SKM-1 (cell line): ENCODE measurements around the gene DYNC2LI1.

Experiments
- DNase-seq: peaks from one replicate; lab custom pipeline; 2025; ENCODE audit not compliant: unreplicated experiment; lab: John Stamatoyannopoulos, UW

DYNC2LI1 gene

DNA sequence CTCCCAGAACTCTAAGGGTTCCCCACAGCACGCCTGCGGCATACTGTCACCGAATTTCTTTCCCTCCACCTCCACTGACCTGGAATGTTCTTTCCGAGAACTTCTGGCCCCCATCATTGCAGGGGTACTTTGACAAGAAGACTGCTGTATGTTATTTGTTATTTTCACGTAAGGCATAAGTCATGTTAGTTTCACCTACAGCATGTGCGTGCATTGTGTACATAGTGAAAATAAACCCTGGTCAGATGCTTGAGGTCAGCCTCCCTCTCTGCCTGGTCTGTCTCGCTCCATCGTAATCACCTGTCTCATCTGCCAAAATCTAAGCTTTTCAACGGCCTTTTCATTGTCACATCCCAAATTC is 69.0 kb downstream of the DYNC2LI1 start:
- DNase-seq, result no peak

DNA sequence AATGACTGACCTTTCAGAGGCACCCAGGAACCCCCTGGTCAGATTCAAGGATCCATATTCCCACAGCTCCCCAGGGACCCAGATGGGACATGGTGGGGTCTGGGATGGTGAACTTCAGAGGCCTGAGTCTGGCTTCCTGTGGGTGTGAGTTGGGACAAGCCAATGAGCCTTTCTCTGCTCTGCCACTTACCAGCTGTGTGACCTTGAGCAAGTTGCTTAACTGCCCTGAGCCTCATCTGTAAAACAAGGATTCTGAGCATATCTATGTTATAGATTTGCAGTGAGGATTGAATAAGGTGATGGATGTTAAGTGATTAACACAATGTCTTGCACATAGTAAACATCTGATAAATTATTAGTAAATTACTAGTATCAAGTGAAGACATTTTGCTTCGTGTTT is 71.3 kb downstream of the DYNC2LI1 start:
- no peak for DNase-seq

DNA sequence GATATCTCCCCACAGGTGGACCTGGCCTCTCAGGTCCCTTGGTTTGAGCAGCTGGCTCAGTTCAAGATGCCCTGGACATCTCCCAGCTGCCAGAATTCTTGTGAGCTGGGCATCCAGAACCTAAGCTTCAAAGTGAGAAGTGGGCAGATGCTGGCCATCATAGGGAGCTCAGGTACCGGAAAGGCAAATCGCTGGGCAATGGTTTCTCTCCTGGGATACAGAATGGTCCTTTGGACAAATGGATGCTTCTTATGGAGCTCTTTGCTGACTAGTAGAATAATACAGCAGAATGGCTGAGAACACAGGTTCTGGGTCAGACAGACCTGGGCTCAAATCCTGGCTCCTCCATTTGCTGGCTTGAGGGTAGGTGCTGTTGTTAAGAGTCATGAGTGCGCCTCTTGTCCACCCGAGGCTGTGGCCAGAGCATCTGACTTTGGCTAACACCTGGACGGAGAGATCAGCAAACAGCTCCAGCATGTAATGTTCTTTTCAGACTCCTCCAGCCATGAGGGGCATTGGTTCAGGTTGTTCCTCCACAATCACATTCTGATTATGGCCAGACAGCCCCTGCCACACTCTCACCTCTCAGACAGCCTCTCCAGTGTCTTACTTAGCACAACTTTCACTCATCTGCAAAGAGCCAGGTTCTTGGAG is 72.4 kb downstream of the DYNC2LI1 start:
- no peak for DNase-seq

DNA sequence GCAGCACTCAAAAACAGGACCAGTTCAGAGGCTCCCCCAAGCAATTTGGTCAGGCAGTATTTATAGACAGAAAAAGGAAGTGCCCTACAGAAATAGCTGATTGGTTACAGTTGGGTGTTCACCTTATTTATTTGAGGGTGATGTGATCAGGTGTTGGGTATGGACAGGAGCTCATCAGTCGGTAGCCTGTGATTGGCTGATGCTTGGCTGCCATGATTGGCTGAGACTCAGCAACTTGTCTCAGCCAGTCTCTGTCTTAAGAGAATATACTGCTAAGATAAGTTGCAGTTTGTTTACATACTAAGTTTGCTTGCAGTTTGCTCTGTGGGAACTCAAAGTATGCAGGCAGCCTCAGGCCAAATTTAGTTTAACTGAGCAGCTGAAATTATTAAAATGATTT is 74.4 kb downstream of the DYNC2LI1 start:
- no peak for DNase-seq

DNA sequence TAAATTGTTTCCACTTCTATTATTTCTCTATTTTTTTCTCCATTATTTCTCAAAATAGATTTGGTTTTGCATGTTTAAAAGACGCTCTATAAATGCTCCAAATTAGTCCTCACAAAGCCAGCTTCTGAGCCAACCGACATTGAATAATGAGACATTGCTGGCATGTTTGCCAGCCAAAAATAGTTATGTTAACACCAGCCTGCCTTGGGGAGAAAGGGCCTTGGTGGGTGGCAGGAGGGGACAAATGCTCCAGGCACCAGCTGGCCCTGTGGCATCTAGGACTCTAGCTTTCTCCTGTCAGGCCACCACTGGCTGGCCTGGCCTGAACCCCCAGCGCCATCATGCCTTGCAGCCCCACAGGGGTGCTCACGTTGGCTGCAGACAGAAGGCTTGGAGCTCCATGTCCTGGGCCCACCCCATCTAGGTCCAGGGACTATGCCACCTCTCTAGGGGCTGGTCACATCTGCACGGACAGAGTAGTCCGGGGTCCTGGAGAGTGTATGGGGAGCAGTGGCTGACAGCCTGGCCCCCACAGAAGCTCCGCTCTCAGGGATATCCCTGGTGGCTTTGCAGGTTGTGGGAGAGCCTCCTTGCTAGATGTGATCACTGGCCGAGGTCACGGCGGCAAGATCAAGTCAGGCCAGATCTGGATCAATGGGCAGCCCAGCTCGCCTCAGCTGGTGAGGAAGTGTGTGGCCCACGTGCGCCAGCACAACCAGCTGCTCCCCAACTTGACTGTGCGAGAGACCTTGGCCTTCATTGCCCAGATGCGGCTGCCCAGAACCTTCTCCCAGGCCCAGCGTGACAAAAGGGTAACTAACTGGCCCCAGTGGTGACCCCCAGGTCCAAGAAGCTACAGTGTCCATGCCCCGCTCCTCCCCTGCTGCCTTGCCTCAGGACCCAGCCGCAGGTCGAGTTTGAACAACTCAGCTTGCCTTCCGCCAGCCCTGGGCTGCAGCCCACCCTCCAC is 77.5 kb downstream of the DYNC2LI1 start:
- no peak for DNase-seq

DNA sequence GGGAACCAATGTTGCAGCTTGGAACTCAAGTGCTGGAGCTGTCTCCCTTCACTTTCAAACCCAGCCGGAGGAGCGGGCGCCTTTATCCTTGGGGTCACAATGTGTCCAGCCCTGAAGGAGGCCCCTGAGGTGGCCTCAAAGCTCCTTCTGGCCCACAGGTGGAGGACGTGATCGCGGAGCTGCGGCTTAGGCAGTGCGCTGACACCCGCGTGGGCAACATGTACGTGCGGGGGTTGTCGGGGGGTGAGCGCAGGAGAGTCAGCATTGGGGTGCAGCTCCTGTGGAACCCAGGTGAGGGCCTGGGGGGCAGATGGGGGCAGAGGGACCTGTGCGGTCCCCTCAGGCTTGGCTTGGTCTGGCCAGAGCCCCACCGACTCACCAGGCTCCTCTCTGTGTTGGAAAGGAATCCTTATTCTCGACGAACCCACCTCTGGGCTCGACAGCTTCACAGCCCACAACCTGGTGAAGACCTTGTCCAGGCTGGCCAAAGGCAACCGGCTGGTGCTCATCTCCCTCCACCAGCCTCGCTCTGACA is 78.4 kb downstream of the DYNC2LI1 start:
- DNase-seq, result no peak

DNA sequence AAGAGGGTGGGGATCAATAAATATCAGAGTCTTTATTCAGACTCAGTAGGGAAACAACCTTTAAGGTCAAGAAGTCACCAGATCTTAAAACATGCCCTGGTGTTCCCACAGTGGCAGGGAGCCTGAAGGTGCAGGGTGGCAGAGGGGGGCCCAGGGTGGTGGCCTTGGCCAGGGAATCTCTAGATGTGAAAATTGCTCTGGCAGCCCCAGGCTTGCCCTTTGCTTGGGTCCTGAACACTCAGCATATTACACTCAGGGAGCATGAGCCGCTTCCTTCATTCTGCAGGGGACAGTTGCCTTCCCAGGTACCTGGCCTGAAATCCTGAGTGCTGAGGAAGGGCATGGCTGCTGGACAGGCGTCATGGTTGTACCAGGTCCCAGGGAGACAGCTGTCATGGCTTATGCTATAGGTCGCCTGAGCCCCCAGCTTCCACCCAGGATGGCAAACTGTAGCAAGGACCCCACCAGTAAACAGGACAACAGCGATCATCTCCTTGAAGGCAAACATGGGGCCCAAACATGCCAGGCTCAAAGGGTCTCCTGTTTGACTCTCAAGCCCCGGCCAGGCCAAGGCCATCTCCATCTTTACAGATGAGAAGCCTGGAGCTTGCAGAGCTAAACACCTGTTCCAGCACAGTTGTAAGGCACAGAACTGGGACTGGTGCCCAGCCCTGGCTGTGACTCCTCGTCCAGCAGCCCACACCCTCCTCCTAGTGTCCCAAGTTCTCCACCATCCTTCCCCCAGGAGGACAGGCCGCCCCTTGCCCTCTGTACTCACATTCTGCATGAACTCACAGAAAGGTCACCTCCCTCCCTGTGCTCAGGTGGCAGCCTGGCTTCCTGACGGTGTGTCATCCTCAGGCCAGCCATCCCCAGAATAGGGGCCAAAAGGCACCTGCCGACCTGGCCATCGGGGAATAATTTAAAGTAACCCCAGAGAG is 79.6 kb downstream of the DYNC2LI1 start:
- no peak for DNase-seq

DNA sequence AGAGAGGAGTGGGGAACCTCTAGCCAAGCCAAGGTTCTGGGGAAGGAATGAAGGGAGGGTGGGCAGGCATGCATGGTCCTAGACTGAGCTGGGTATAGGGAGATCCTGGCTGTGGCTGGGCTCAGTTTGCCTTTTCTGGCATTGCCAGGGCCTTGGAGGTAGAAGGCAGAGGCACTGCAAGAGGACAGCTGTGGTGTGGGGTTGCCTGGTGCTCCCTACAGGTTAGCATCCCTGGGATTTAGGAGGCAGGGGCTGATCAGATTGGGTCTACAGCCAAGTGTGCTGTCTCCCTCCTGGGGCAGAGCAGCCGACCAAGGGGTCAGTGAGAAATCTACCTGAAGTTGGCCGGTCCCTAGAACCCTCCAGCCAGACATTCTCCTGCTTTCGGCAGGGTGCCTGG is 80.8 kb downstream of the DYNC2LI1 start:
- no peak for DNase-seq

DNA sequence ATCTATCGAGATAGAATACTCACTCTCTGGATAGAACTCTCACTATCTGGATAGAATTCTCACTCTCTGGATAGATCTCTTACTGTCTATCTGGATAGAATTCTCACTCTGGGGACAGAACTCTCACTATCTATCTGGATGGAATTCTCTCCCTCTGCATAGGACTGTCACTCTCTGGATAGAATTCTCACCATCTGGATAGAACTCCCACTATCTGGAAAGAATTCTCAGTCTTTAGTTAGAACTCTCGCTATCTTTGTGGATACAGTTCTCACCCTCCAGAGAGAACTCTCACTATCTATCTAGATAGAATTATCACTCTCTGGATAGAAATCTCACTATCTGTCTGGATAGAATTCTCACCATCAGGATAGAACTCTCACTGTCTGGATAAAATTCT is 81.5 kb downstream of the DYNC2LI1 start:
- no peak for DNase-seq
